NT2/D1 (cell line): Measurements from ENCODE around the gene ERC2.
A peak's percentile ranks its signal among the peaks of the same experiment; 100 is the strongest.

Source experiments
- DNase-seq: peaks from one replicate; pipeline ENCODE4 v3.0.0-alpha.2; 2011; ENCODE audit warnings: low read depth, low spot score
- H3K27me3 ChIP-seq: 2 replicates; pipeline ENCODE4 v1.6.0; 2011; ENCODE audit warnings: mild to moderate bottlenecking; ENCODE audit not compliant: insufficient read length, insufficient read depth
- H3K36me3 ChIP-seq: 2 replicates; pipeline ENCODE4 v1.6.1; 2011; ENCODE audit warnings: mild to moderate bottlenecking, low read length, mixed read lengths; ENCODE audit not compliant: insufficient read depth, insufficient read length
- H3K4me1 ChIP-seq: 2 replicates; pipeline ENCODE4 v1.5.1; 2011; ENCODE audit not compliant: insufficient read depth, insufficient read length
- H3K4me3 ChIP-seq: 2 replicates; pipeline ENCODE4 v1.5.1; 2011; ENCODE audit warnings: low read depth; ENCODE audit not compliant: insufficient read length
- H3K9ac ChIP-seq: 2 replicates; pipeline ENCODE4 v1.6.0; 2011; ENCODE audit warnings: low read depth; ENCODE audit not compliant: insufficient read length
- H3K9me3 ChIP-seq: 2 replicates; pipeline ENCODE4 v1.5.1; 2011; ENCODE audit warnings: mild to moderate bottlenecking, low read length; ENCODE audit not compliant: insufficient read depth
- SUZ12 ChIP-seq: IDR thresholded peaks from 2 replicates; pipeline ENCODE4 v1.6.1; 2011; ENCODE audit not compliant: insufficient read length, insufficient read depth; ENCODE audit errors: extremely low read depth
- YY1 ChIP-seq: IDR thresholded peaks from 2 replicates; pipeline ENCODE4 v1.6.1; 2011; ENCODE audit not compliant: insufficient read length, insufficient read depth
- ZNF274 ChIP-seq: IDR thresholded peaks from 2 replicates; pipeline ENCODE4 v1.6.1; 2011; ENCODE audit warnings: mild to moderate bottlenecking, low read depth, low read length

The ERC2 gene

DNA sequence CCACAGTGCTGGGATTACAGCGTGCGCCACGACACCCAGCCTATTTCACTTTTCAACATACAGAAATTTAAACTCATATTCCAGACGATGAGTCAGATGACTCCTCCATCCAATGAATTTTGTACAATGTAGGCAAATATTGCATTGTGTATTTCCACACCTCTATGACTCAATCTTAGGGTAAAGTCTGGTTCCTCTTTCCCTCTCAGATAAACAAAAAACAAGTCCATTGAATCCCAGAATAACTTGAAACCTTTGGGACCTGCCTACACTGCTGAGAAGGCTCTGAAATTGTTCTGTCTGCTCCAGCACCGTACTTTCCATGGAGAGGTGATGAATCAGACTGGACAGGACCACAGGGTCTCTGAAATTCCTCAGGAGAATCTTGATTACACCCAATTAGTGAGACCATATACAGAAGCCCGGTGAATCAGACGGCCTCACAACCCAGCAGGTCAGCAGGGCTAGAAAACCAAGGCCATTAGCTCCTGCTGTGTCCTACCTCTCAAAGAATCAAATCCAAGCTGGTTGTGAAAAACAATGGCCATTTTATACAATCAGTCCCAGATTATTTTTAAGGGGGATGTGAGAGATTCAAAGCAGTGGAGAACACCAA is 112.6 kb downstream of the ERC2 start:
- peak; percentile 36 for DNase-seq
- H3K36me3 ChIP-seq: no peaks in the 10 kb centered on the region
- TF ChIP-seq SUZ12: no peak
- no peak for TF ChIP-seq ZNF274
- no peak for TF ChIP-seq YY1
- H3K9me3 ChIP-seq: no peaks in the 10 kb centered on the region
- H3K27me3 ChIP-seq: no peaks in the 10 kb centered on the region
- H3K4me1 ChIP-seq: peaks cover 3% of the 10 kb centered on the region
- H3K9ac ChIP-seq: no peak overlapping the region
- H3K4me3 ChIP-seq: no peak overlapping the region

- no peaks in the 10 kb centered on the region for H3K36me3 ChIP-seq
- no peak for TF ChIP-seq SUZ12
- TF ChIP-seq YY1: no peak
- TF ChIP-seq ZNF274: no peak
- H3K4me1 ChIP-seq: peaks cover 3% of the 10 kb centered on the region
- H3K9me3 ChIP-seq: no peaks in the 10 kb centered on the region
- H3K27me3 ChIP-seq: no peaks in the 10 kb centered on the region
- no peak overlapping the region for H3K9ac ChIP-seq
- no peak overlapping the region for H3K4me3 ChIP-seq
- no peak for DNase-seq
Measured at GRCh38 chr3:56351537-56351936, 116.7 kb downstream of the ERC2 start.

DNA sequence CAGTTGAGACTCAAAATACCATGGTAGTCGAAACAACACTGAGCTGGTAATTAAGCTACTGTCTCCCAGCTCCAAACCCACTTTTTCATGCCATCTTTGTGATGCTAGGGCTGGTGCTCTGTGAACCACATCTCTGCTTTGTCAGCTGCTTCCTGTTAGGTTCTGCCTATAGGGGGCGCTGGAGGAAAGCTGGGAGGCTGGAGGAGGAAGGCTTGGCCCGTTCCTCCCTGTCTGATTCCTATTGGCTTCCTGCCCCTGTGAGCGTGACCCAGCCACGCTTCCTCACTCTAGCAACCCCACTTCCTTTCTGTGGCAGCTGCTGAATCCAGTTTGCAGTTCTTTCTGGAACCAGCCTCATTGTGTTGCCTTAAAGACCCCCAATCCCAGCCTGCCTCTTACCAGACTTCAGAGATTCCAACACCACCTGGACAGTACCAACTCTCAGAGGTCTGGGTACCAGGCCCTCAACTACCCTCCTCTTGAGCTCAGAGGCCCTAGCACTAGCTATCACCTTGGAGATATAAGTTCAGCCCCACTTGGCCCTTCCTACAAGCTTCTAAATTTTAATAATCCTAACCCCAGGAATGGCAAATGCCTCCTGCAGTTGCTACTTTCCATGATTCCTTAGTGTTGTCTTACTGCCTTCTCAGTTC is 120.9 kb downstream of the ERC2 start:
- Histone ChIP-seq H3K4me1 (no peaks in the 10 kb centered on the region), H3K36me3 (no peaks in the 10 kb centered on the region), H3K4me3 (no peak overlapping the region), H3K27me3 (no peaks in the 10 kb centered on the region), H3K9ac (no peak overlapping the region), H3K9me3 (no peaks in the 10 kb centered on the region; the same call in 1 of the 2 replicates)
- TF ChIP-seq YY1: no peak
- TF ChIP-seq ZNF274: no peak
- no peak for TF ChIP-seq SUZ12
- DNase-seq: peak; percentile 55

GRCh38 chr3:56342475-56342874 is 125.8 kb downstream of the ERC2 start:
- H3K36me3 ChIP-seq: no peaks in the 10 kb centered on the region
- H3K4me1 ChIP-seq: no peaks in the 10 kb centered on the region
- no peak overlapping the region for H3K9ac ChIP-seq
- H3K9me3 ChIP-seq: no peaks in the 10 kb centered on the region; the same call in 1 of the 2 replicates
- TF ChIP-seq ZNF274: no peak
- no peak for TF ChIP-seq YY1
- no peak for TF ChIP-seq SUZ12
- H3K4me3 ChIP-seq: no peak overlapping the region
- no peak for DNase-seq
- no peaks in the 10 kb centered on the region for H3K27me3 ChIP-seq

GRCh38 chr3:56339671-56340070 is 128.6 kb downstream of the ERC2 start:
- DNase-seq: no peak
- H3K9ac ChIP-seq: no peak overlapping the region
- TF ChIP-seq ZNF274 (no peak), YY1 (no peak), SUZ12 (no peak)

DNA sequence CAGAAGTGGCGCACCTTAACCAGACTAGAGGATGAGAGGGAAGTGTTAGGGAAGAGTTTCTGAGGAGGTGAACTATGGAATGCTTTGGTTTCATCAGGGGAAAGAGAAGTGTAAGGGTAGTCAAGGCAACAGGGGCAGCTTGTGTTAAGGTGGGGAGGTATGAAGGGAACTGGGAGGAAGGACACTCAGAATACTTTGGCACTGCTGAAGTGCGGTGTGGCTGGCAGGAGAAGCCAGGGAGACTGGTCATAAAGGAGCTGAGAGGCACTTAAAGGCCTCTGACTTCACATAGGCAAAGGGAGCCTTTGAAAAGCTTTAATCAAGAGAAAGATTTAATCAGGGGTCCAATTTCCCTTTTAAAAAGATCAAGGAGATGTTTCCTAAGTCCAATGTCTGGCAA is 129.0 kb downstream of the ERC2 start:
- no peaks in the 10 kb centered on the region for H3K27me3 ChIP-seq
- H3K9me3 ChIP-seq: no peaks in the 10 kb centered on the region
- no peak for DNase-seq
- TF ChIP-seq SUZ12 (no peak), YY1 (no peak), ZNF274 (no peak)
- H3K36me3 ChIP-seq: no peaks in the 10 kb centered on the region
- H3K9ac ChIP-seq: no peak overlapping the region
- H3K4me3 ChIP-seq: no peak overlapping the region
- no peaks in the 10 kb centered on the region for H3K4me1 ChIP-seq

More at GRCh38 chr3:56339671-56340070, 128.6 kb downstream of the ERC2 start:
- no peaks in the 10 kb centered on the region for H3K9me3 ChIP-seq
- H3K27me3 ChIP-seq: no peaks in the 10 kb centered on the region
- no peak overlapping the region for H3K4me3 ChIP-seq
- no peaks in the 10 kb centered on the region for H3K36me3 ChIP-seq
- H3K4me1 ChIP-seq: no peaks in the 10 kb centered on the region

DNA sequence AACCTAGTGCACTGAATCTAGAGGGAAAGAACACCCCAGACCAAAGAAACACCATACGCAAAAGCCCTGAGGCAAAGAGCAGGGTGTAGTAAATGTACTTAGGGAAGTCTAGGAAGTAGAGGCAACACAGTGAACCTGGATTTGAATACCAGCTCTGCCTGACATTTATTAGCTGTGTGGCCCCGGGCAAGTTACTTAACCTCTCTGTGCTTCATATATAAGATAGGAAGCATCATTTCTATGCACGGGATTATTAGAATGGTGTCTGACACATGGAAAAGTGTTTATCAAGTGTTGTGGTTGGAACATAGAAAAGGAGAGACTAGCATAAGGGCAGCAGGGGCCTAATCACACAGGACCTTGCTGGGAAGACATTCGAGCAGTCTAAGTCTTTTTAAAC is 132.2 kb downstream of the ERC2 start:
- H3K4me3 ChIP-seq: no peak overlapping the region
- no peak for TF ChIP-seq YY1
- no peak for TF ChIP-seq SUZ12
- TF ChIP-seq ZNF274: no peak

GRCh38 chr3:56324473-56324872 is 143.8 kb downstream of the ERC2 start:
- no peak for TF ChIP-seq SUZ12
- no peak for TF ChIP-seq ZNF274
- no peak for TF ChIP-seq YY1
- Histone ChIP-seq H3K9ac (no peak overlapping the region), H3K4me1 (peaks cover 5% of the 10 kb centered on the region), H3K4me3 (no peak overlapping the region), H3K9me3 (no peaks in the 10 kb centered on the region), H3K36me3 (no peaks in the 10 kb centered on the region), H3K27me3 (no peaks in the 10 kb centered on the region)
- DNase-seq: no peak

More for the DNA sequence above, 132.2 kb downstream of the ERC2 start:
- H3K27me3 ChIP-seq: no peaks in the 10 kb centered on the region
- H3K36me3 ChIP-seq: no peaks in the 10 kb centered on the region
- no peaks in the 10 kb centered on the region for H3K4me1 ChIP-seq
- H3K9me3 ChIP-seq: no peaks in the 10 kb centered on the region
- no peak overlapping the region for H3K9ac ChIP-seq
- DNase-seq: no peak
